LNCaP clone FGC (cell line): ENCODE measurements around the gene PPP2R3A.

Experiments
- DNase-seq: peaks from one replicate; pipeline ENCODE4 v3.0.0-alpha.2; 2011; ENCODE audit warnings: low read depth
- H3K4me3 ChIP-seq: 2 replicates; pipeline ENCODE4 v1.5.1; 2011; ENCODE audit warnings: mild to moderate bottlenecking, low read depth, low read length, control low read depth
- CTCF ChIP-seq: IDR thresholded peaks from 2 replicates; pipeline ENCODE4 v1.5.1; 2012; ENCODE audit warnings: mild to moderate bottlenecking; ENCODE audit not compliant: control insufficient read depth, insufficient read depth; ENCODE audit errors: extremely low read depth

PPP2R3A gene

GRCh38 chr3:135970506-135971116 lies 5.1 kb downstream of the PPP2R3A start:
- DNase-seq = no peak
- TF ChIP-seq CTCF = no peak

GRCh38 chr3:135973841-135974240 lies 8.3 kb downstream of the PPP2R3A start:
- TF ChIP-seq CTCF = no peak
- DNase-seq = no peak

More at GRCh38 chr3:135970506-135971116, 5.1 kb downstream of the PPP2R3A start:
- H3K4me3 ChIP-seq = no peak overlapping the region

GRCh38 chr3:135975053-135975452 lies 9.5 kb downstream of the PPP2R3A start:
- TF ChIP-seq CTCF = no peak
- DNase-seq = no peak

More at GRCh38 chr3:135973841-135974240, 8.3 kb downstream of the PPP2R3A start:
- no peak overlapping the region for H3K4me3 ChIP-seq

GRCh38 chr3:135975536-135975935 lies 10.0 kb downstream of the PPP2R3A start:
- no peak overlapping the region for H3K4me3 ChIP-seq
- no peak for TF ChIP-seq CTCF
- DNase-seq = no peak

More at GRCh38 chr3:135975053-135975452, 9.5 kb downstream of the PPP2R3A start:
- H3K4me3 ChIP-seq = no peak overlapping the region

- no peak for TF ChIP-seq CTCF
- DNase-seq = no peak
- no peak overlapping the region for H3K4me3 ChIP-seq
These were observed 14.8 kb downstream of the PPP2R3A start for GRCh38 chr3:135980343-135980742.

- H3K4me3 ChIP-seq = no peak overlapping the region
- DNase-seq = no peak
- TF ChIP-seq CTCF = no peak
These were observed 16.3 kb downstream of the PPP2R3A start for GRCh38 chr3:135981701-135982403.

GRCh38 chr3:135982404-135982761 lies 16.9 kb downstream of the PPP2R3A start:
- no peak for DNase-seq
- H3K4me3 ChIP-seq = no peak overlapping the region
- TF ChIP-seq CTCF = no peak
